ENCODE data around the gene HOXC12.

The HOXC12 gene

DNA sequence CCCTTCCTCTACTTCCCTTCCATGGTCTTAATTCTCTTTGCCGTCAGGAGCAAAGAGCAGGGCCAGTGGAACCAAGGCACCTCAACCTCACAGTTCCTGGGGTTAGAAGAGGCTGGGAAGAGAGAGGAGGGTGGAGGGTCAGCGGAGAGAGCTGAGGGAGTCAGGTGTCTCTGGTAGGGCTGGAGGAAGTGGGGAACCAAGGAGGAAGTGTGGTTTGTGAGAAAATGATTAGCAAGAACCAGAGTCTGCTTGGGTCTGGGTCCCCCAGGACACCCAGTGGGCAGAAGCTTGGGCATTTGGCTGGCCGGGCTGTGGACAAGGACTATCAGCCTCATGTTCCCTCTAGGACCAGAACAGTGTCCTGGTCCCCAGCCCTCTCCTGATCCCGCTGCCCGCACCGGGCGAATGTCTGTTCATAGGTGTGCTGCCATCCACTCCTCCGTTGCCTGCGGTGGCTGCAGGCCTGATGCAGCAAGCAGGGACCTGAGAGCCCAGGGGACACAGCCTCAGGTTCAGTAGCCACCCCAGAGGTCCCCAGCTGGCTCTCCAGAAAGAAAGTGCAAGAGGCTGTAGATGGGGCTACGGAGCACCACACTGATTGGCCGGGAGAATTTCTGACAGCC, 2.3 kb downstream of the HOXC12 start:
- no peak for DNase-seq

GRCh38 chr12:53958128-53958527, 3.4 kb downstream of the HOXC12 start:
- DNase-seq = no peak

DNA sequence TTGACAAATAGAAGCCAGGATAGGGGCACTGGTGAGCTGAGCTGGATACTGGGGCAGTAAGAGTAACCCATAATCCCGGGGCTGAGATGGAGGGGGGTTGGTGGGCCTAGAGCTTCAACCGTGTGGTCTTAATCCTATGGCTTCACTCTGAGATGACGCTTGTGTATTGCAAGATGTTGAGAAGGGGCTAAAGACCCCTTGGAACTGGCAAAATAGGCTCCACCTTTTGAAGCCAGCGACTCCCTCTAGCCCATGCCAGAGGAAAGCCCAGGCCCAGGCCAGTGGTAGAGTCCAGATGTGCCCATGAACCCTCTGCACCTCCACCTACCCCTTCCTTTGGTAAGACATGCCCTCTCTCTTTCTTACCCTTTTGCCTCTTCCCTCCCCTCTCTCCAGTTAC, 4.6 kb downstream of the HOXC12 start:
- DNase-seq = no peak

GRCh38 chr12:53960187-53961024, 5.7 kb downstream of the HOXC12 start:
- no peak for DNase-seq

GRCh38 chr12:53961025-53961761, 6.5 kb downstream of the HOXC12 start:
- no peak for DNase-seq

GRCh38 chr12:53963005-53963404, 8.3 kb downstream of the HOXC12 start:
- no peak for DNase-seq

- no peak for DNase-seq
These were observed 9.0 kb downstream of the HOXC12 start for GRCh38 chr12:53963434-53964314.

DNA sequence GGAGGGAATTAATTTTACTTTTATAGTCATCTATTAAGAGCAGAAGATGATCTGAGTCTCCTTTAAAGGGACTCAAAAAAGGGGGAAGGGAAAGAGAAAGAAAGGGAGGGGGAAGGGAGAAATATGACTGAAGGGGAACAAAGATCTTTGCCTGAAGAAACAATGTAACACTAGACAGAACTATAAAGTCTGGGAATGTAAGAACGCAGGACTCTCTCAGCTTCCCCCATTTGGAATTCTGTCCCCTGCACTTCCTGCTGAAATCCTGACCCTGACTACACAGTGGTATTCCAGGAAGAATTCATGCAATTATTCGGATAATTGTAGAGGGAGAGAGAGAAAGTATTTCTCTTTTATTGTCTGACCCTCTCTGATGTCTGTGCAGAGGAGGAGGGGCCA, 9.6 kb downstream of the HOXC12 start:
- DNase-seq = no peak

DNA sequence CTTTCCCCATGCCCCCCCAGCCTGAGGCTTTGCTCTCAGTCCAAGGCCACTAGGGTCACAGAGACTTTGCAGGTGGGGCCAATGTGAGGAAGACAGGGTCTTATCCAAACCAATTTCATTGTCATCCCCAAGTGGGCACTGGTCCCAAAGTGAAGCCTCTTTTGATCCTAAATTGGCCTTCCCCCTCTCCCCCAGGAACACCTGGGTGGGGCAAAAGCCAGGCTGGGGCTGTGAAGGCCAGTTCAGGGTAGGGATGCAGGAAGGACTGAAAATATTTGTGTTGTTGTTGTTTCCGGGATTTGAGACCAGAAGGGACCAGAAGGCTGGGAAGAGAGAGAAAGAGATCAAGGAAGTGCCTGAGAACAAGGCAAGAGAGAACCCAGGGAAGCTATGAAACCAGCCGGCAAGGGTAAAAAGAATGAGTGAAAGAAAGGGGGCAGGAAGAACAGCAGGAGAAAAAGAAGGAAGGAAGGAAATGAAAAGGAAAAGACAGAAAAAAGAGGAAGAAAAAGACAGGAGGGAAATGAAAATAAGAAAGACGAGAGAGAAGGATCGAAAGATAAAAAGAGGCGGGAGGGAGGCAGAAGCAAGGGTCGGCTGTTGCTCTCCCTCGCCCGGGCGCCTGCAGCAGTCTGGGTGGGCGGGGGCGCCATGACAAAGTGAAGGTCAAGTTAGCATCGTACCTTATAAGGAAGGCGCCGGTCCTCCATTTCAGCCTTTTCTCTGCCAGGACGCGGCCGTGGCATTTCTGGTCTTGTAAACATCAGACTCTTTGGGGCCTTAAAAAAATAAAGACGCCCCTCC, 10.8 kb downstream of the HOXC12 start:
- no peak for DNase-seq

GRCh38 chr12:53966085-53966384, 11.3 kb downstream of the HOXC12 start:
- DNase-seq = no peak

- no peak for DNase-seq
These were observed 11.9 kb downstream of the HOXC12 start for GRCh38 chr12:53966385-53967133.

- no peak for DNase-seq
These were observed 12.8 kb downstream of the HOXC12 start for GRCh38 chr12:53967421-53967925.

- no peak for DNase-seq
These were observed 13.8 kb downstream of the HOXC12 start for GRCh38 chr12:53968214-53969127.

DNA sequence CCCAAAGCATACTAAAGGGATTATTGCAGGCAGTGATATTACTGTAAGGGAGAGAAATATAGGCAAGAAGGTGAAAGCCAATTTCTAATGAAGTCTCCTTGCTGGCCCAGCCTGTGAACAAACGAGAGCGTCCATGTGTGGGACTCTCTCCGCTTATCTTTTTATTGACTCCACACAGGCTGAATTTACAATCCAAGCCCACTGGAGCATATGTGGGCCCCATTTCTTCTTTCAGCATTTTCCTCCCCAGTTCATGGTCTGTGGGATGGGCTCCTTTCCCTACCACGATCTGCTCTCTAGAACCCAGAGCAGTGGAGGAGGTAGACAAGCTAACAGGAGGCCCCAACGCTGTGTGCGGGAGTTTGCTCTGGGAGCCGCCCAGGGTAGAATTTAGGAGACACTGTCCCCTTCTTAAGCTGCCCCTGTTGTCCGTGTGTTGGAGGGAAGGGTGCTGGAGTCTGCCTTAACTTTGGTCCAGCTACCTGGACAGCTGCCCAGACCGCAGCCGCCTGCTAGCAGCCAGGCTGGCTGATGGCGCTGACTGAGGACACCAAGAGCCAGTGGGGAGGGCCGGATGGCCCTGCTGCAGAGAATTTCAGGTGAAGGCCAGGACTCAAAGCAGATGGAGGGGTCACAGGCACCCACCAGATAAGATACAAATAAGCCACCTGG, 15.0 kb downstream of the HOXC12 start:
- no peak for DNase-seq

DNA sequence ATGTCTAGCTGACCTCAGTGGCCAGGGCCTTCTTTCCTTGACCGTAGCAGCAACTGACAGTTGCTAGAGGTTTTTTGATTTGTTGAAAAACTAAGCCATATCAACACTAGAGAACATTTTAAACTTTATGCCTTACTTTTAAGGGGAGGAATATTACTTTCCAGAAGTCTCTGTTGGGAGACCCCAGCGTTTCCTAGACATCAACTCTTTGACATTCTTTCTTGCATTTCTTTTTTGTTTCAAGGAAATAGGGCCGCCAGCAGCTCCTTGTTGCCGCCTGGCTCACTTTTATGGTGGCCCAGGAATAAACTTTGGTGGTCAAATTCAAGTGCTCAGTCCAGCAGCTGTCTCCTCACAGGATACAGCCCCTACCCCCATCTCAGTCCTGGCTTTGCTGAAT, 15.7 kb downstream of the HOXC12 start:
- no peak for DNase-seq

GRCh38 chr12:53971129-53971528, 16.4 kb downstream of the HOXC12 start:
- DNase-seq = no peak

DNA sequence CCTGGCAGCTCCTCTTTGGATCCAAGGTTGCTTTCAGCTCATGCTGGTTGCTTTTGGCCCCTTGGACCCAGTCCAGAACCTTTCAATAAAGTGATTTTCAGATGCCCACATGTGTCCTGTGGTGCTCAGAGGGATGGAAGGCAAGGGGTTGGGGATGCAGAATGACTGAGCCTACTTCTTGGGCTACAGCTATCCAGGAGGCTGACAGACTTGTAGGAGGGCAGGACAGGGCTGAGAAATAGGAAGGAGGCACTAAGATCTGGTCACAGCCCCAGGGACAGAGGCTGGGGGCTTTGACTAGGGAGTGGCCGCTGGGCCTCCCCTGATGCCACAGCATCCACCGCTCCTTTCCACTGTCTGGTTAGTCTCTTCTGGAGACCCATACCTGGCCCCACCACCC, 17.0 kb downstream of the HOXC12 start:
- no peak for DNase-seq

DNA sequence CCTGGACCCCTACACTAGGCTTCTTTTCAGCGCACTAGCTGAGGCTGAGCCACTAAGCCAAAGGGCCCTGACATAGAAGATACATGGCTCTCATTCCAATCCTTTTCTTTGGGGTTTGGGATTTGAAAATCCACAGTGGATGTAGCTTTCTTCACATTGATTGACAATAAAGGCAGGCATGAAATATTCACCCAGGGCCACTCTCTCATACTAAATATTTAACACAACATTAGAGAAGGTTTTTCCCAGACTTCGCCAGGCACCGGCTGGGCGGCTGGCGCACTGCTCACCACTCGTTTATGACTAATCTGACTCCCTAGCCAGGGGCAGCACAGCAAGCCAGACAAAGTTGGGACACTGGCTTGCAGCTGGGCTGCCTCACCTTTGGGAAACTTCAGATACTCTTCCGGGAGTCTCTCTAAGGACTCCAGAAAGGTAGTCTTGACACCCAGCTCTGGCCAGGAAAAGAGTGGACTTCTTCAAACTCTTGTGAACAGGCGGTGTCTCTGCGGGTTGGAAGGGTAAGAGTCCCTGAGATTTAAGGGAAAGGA, 17.5 kb downstream of the HOXC12 start:
- no peak for DNase-seq

DNA sequence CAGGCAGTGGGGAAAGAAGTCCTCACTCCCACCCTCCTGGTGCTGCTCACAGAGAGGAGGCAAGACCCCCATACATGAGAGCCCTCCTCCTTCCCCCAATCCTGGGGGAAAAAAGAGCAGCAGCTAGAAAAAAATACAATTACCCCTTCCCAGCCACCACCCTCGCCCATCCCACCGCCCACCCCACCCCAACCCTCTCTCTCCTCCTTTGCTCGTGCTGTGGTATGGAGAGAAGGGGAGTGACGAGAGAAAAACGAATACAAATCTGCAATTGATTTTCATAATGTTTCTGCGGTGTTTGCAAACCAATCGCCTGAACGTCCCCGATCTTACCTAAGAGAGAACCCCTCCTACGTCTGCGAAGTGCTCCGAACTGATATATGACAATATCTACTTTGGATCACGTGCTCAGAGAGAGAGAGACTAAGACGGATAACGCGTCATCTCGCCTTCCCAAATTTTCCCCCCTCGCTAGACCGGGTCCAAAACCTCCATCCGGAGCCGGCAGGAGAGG, 18.1 kb downstream of the HOXC12 start, which contains the start of gene HOXC11:
TSS of gene HOXC11 (plus strand) at position 405 of the 514 bp plus-strand sequence. CDS start 116 bp downstream, outside the sequence.
- DNase-seq = no peak
